Pancreas (tissue), 10 donors: Measurements from ENCODE around the gene A2M. TPM values are rescaled to one million over a fixed set of nuclear protein-coding genes. Genes with fewer than 3 reads are reported as not detected.

ENCODE experiments used
- ATAC-seq, 4 donors: fragments of 200-7000 bp; cut with Tn5 transposase; one replicate each; pipeline versions ENCODE4 v1.8.0 to v1.9.1; 2020; ENCODE audit warnings: mild to moderate bottlenecking in 4 of 4, moderate library complexity in 4 of 4
- DNase-seq, 6 donors: peaks; one replicate each; pipeline ENCODE4 v3.0.0-alpha.2; 2020
- FAIRE-seq: peaks from 2 replicates; lab custom pipeline; 2012; peaks lifted over from hg19 to GRCh38; lab: Jason Lieb, UNC
- H3K27ac ChIP-seq, 4 donors: fragments of 200-600 bp; sonication (generic); 1 replicate in 3 of 4; 2 replicates in 1 of 4; pipeline versions ENCODE4 v1.5.0 to v1.8.0; 2020
- H3K27me3 ChIP-seq, 4 donors: fragments of 200-600 bp; one replicate each; pipeline ENCODE4 v1.8.0; 2021
- H3K36me3 ChIP-seq, 3 donors: fragments of 200-600 bp; sonication (generic) in 1 of 3; one replicate each; pipeline versions ENCODE4 v1.5.0 to v1.8.0; 2020 to 2021
- H3K4me1 ChIP-seq, 3 donors: fragments of 200-600 bp; one replicate each; pipeline ENCODE4 v1.8.0; 2021
- H3K4me3 ChIP-seq, 4 donors: fragments of 200-600 bp; sonication (generic) in 2 of 4; one replicate each; pipeline versions ENCODE4 v1.5.0 to v1.8.0; 2020 to 2021
- H3K9me3 ChIP-seq, 4 donors: fragments of 200-600 bp; one replicate each; pipeline ENCODE4 v1.8.0; 2021
- WGBS, 2 donors: extraction: QIAGEN DNeasy Blood & Tissue Kit; methylation state at CpG; one replicate each; pipeline ENCODE4 v1.1.7; 2013; 5-methylcytosine and 5-hydroxymethylcytosine counted together
- intact Hi-C, 3 donors: fragments of 100-400 bp; cut with DNase I; formaldehyde crosslinking; loops; one replicate each; pipeline versions ENCODE4 v1.11.1 to v1.14.2; 2022
- polyA plus RNA-seq, 2 donors: library from polyadenylated mRNA; stranded (reverse); fragments of 200-250 nt; gene quantifications; one replicate each; pipeline ENCODE4 v1.2.3, GENCODE V29; 2013
- total RNA-seq, 6 donors: library from RNA; stranded (reverse); fragmentation: NEBNext Ultra II Directional in 4 of 6; extraction: Animal tissue kit (Norgen Biotek cat#: 25700) in 4 of 6; gene quantifications; one replicate each; pipeline versions ENCODE4 v1.2.1 to v1.2.4, GENCODE V29; 2021 to 2023
- TF ChIP-seq, protein P1 (sequence below), 4 donors: fragments of 200-600 bp; sonication (generic) in 3 of 4; IDR thresholded peaks; one replicate each; pipeline versions ENCODE4 v1.5.0 to v1.8.0; 2021; ENCODE audit warnings: antibody characterized with exemption in 4 of 4
- donor health status: healthy with polysubstance abuse.
- donor health status: DM: no; HTN: no; CAD: no; lungs with moderate emphysema.
- donor health status: DM: no; HTN: no; CAD: no.
- donor health status: control.
- donor health status: control.
- donor health status: Bipolar disorder and iron deficiency.
- donor health status: DM: yes; HTN: yes; CAD: no.
- donor health status: DM: no; HTN: no; CAD: no.
- donor health status: DM: no; HTN: no; CAD: no.
- donor health status: DM: yes; HTN: yes; CAD: no.

The A2M gene
- total and polyA plus RNA-seq, 8 donors: 22.8 to 275 (median 62.4) TPM

DNA sequence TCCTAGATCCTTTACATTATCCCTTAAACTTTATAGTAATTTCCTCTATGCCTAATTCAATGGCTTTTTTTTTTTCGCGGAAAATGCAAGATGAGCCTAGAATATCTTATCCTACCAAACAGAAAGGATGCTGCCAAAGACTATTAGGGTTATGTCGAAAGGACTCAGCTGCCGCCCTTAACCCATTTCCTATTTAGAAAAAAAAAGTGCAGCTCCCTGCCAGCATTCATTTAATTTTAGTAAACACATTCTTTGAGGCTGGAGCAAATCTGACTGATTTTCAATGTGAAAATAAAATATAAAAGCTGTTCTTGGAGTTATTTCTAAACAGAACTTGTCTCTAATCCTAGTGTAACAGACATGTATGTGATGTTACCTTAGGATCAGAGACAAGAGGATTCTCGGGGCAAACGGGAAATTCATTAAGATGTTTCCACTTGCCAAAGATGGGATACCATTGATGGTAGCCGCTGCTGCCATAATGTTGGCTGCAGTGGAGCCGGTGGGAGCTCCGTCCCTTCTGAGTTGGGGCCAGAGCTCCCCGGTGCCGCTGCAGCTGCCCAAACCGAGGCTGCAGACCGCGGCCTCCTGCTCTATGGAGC, 8.2 kb upstream of the A2M start:
- no peaks in the 10 kb centered on the region for H3K27me3 ChIP-seq
- DNase-seq: no peak
- ATAC-seq: no peak
- H3K4me3 ChIP-seq: no peak overlapping the region
- no peaks in the 10 kb centered on the region for H3K9me3 ChIP-seq
- H3K4me1 ChIP-seq: peaks cover 5 to 10% (median 5%) of the 10 kb centered on the region in 3 donors
- 86 to 92% methylated on average over 14 of the region's 14 CpGs for WGBS, 2 donors
- intact Hi-C loops: no loop called here
- FAIRE-seq: no peak
- no peak overlapping the region for H3K27ac ChIP-seq
- H3K36me3 ChIP-seq: no peaks in the 10 kb centered on the region
- TF ChIP-seq, protein P1, sequence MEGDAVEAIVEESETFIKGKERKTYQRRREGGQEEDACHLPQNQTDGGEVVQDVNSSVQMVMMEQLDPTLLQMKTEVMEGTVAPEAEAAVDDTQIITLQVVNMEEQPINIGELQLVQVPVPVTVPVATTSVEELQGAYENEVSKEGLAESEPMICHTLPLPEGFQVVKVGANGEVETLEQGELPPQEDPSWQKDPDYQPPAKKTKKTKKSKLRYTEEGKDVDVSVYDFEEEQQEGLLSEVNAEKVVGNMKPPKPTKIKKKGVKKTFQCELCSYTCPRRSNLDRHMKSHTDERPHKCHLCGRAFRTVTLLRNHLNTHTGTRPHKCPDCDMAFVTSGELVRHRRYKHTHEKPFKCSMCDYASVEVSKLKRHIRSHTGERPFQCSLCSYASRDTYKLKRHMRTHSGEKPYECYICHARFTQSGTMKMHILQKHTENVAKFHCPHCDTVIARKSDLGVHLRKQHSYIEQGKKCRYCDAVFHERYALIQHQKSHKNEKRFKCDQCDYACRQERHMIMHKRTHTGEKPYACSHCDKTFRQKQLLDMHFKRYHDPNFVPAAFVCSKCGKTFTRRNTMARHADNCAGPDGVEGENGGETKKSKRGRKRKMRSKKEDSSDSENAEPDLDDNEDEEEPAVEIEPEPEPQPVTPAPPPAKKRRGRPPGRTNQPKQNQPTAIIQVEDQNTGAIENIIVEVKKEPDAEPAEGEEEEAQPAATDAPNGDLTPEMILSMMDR (IDR thresholded peaks at IDR 0.05): no peak

DNA sequence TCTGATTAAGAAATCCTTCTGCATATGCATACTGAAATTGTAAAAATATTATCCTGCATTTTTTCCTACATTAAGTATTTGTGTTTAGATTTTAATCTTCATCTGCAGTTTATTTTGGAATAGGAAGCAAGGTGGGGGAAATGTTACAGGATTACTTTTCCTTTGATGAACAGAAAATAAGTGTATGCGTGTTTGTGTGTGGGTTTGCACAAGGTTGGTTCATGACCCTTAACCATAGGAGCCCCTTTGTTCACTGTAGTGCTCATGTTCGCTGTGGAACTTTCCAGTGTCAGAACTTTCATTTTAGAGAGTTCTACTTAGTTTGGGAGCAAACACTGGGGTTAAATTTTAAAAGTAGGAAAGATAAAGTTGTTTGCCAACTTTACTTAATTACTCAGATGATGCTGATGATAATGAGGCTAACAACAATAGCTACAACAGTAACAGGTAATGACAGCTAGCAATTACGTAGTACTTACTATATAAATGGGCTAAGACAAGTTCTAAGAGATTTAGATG, 6.4 kb upstream of the A2M start:
- Histone ChIP-seq H3K27ac (no peak overlapping the region), H3K36me3 (no peaks in the 10 kb centered on the region), H3K27me3 (no peaks in the 10 kb centered on the region), H3K4me1 (peaks cover 5 to 10% (median 5%) of the 10 kb centered on the region in 3 donors), H3K4me3 (no peak overlapping the region), H3K9me3 (no peaks in the 10 kb centered on the region)
- TF ChIP-seq, protein P1 (IDR thresholded peaks at IDR 0.05): no peak
- WGBS, 2 donors: 15 to 21% methylated on average over 3 of the region's 3 CpGs
- no peak for FAIRE-seq
- no peak for DNase-seq
- intact Hi-C loops: no loop called here
- no peak for ATAC-seq

DNA sequence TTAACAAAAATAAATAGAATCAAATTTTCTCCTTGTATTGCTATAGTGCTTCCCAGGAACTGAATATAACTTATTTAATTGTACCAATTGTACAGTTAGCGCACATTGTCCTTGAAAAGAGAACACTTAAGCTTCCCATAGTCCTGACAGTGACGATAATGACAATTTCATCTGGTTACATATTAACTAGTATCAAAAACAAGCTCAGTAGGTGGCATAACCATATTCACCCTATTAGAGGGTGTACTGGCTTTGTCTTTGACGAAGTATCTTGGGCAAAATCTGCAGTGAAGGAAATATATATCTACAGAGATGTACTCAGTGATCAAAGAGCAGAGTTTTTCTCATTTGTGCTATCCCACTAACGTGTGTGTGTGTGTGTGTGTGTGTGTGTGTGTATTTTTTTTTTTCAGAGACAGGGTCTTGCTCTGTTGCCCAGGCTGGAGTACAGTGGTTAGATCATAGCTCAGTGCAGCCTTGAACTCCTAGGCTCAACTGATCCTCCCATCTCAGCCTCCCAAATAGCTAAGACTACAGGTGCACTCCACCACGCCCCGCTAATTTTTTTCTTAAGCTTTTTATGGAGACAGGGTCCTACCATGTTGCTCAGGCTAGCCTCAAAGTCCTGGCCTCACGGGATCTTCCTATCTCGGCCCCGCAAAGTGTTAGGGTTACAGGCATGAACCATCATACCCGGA, 4.9 kb upstream of the A2M start:
- no peak for FAIRE-seq
- Histone ChIP-seq H3K27ac (no peak overlapping the region), H3K27me3 (no peaks in the 10 kb centered on the region), H3K36me3 (no peaks in the 10 kb centered on the region), H3K9me3 (no peaks in the 10 kb centered on the region), H3K4me1 (peaks cover 5 to 10% (median 5%) of the 10 kb centered on the region in 3 donors), H3K4me3 (no peak overlapping the region)
- intact Hi-C loops: no loop called here
- ATAC-seq: no peak
- 81 to 82% methylated on average over 10 of the region's 10 CpGs for WGBS, 2 donors
- TF ChIP-seq, protein P1 (IDR thresholded peaks at IDR 0.05): no peak
- no peak for DNase-seq

DNA sequence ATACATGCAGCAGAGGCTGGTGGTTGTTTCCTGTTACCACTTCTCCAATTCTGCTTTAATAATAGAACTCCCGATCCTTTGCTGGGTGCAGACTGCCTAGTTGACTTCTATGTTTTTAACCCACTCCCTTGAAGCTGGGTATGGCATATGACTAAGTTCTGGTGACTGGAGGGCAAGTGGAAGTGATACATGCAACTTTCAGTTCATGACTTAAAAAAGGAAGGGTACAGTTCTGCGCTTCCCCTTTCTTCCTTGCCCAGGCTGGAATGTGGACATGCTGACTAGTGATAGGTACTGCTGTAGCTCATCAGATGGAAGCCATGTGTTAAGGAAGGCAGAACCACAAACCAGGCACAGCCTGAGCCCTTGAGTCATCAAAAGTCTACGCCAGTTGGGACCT, 2.4 kb upstream of the A2M start:
- H3K27ac ChIP-seq: peak overlapping the region in 1 of 4 donors; percentile 37

More for the DNA sequence above, 2.4 kb upstream of the A2M start:
- TF ChIP-seq, protein P1 (IDR thresholded peaks at IDR 0.05): no peak
- H3K9me3 ChIP-seq: no peaks in the 10 kb centered on the region
- H3K4me1 ChIP-seq: peaks cover 5 to 10% (median 5%) of the 10 kb centered on the region in 3 donors
- peak in 1 of 6 donors; percentile 43 for DNase-seq
- no peaks in the 10 kb centered on the region for H3K27me3 ChIP-seq
- H3K36me3 ChIP-seq: no peaks in the 10 kb centered on the region
- H3K4me3 ChIP-seq: no peak overlapping the region
- no peak for FAIRE-seq
- intact Hi-C loops: no loop called here
- peak in 3 of 4 donors; percentile 32 to 76 (median 75) for ATAC-seq
- WGBS, 2 donors: 88 to 94% methylated on average over 3 of the region's 3 CpGs
